Small intestine (tissue), 7 donors: ENCODE results near the gene DLX2. TPM values are rescaled to one million over a fixed set of nuclear protein-coding genes. Genes with fewer than 3 reads are reported as not detected.

Source experiments
- DNase-seq, 2 donors: peaks; one replicate each; pipeline versions ENCODE4 v3.0.0 to v3.0.0-alpha.2; 2013
- FAIRE-seq: peaks from 2 replicates; lab custom pipeline; 2012; peaks lifted over from hg19 to GRCh38; lab: Jason Lieb, UNC
- H3K27ac ChIP-seq, 3 donors: one replicate each; pipeline ENCODE4 v1.5.1; 2013; ENCODE audit warnings: low read length in 2 of 3, mild to moderate bottlenecking in 2 of 3, control low read depth in 1 of 3, inconsistent platforms in 1 of 3, low read depth in 1 of 3, moderate library complexity in 1 of 3
- H3K27me3 ChIP-seq, 3 donors: one replicate each; pipeline ENCODE4 v1.6.1; 2013; ENCODE audit warnings: low read length in 3 of 3, inconsistent platforms in 1 of 3; ENCODE audit not compliant: control insufficient read depth in 3 of 3, insufficient read depth in 3 of 3
- H3K36me3 ChIP-seq, 3 donors: one replicate each; pipeline ENCODE4 v1.6.1; 2013; ENCODE audit warnings: low read length in 3 of 3, inconsistent platforms in 1 of 3, low read depth in 1 of 3, mild to moderate bottlenecking in 1 of 3, moderate library complexity in 1 of 3; ENCODE audit not compliant: control insufficient read depth in 3 of 3, insufficient read depth in 2 of 3
- H3K4me1 ChIP-seq, 3 donors: one replicate each; pipeline ENCODE4 v1.6.1; 2013; ENCODE audit warnings: low read length in 2 of 3, inconsistent platforms in 1 of 3, low read depth in 1 of 3, mild to moderate bottlenecking in 1 of 3, moderate library complexity in 1 of 3; ENCODE audit not compliant: control insufficient read depth in 3 of 3, insufficient read depth in 2 of 3
- H3K4me3 ChIP-seq, 3 donors: one replicate each; pipeline ENCODE4 v1.5.1; 2013; ENCODE audit warnings: low read length in 3 of 3, control low read depth in 1 of 3, inconsistent platforms in 1 of 3, low read depth in 1 of 3, mild to moderate bottlenecking in 1 of 3, moderate library complexity in 1 of 3
- H3K9me3 ChIP-seq, 2 donors: one replicate each; pipeline ENCODE4 v1.6.1; 2013; ENCODE audit warnings: low read depth in 1 of 2, low read length in 1 of 2; ENCODE audit not compliant: control insufficient read depth in 2 of 2, insufficient read depth in 1 of 2
- WGBS, 3 donors: extraction: QIAGEN DNeasy Blood & Tissue Kit; methylation state at CpG; one replicate each; pipeline ENCODE4 v1.1.7; 2013; 5-methylcytosine and 5-hydroxymethylcytosine counted together
- polyA plus RNA-seq, 4 donors: library from polyadenylated mRNA; stranded (reverse) in 3 of 4; unstranded in 1 of 4; fragments of 200-250 nt in 3 of 4; fragments of 120-200 nt in 1 of 4; gene quantifications; one replicate each; pipeline versions ENCODE4 v1.2.1 to v1.2.3, GENCODE V29; 2013
- donor health status: healthy with polysubstance abuse.
- donor health status: control.
- donor health status: control.
- donor health status: Bipolar disorder and iron deficiency.
- donor health status: healthy.

DLX2 gene
- polyA plus RNA-seq, 4 donors, result 0.18 to 0.19 TPM; not detected in 2

- peaks cover 0 to 13% (median 0%) of the 10 kb centered on the region in 3 donors for H3K4me1 ChIP-seq
- peaks cover 3 to 72% (median 36%) of the 10 kb centered on the region in 3 donors for H3K27me3 ChIP-seq
- H3K9me3 ChIP-seq, result no peaks in the 10 kb centered on the region
- no peak overlapping the region for H3K27ac ChIP-seq
- H3K36me3 ChIP-seq, result no peaks in the 10 kb centered on the region
- DNase-seq, result peak; percentile 46 to 61
- FAIRE-seq, result no peak
- 40 to 56% (median 52%) methylated on average over 31 of the region's 31 CpGs for whole genome bisulfite sequencing, 3 donors
- H3K4me3 ChIP-seq, result no peak overlapping the region
Observed at GRCh38 chr2:172109988-172110811, 7.5 kb upstream of the DLX2 start.

- no peak overlapping the region for H3K4me3 ChIP-seq
- 41 to 65% (median 58%) methylated on average over 29 of the region's 29 CpGs for WGBS, 3 donors
- peaks cover 3 to 75% (median 36%) of the 10 kb centered on the region in 3 donors for H3K27me3 ChIP-seq
- no peak for FAIRE-seq
- no peaks in the 10 kb centered on the region for H3K36me3 ChIP-seq
- H3K4me1 ChIP-seq, result peaks cover 0 to 13% (median 0%) of the 10 kb centered on the region in 3 donors
- no peak overlapping the region for H3K27ac ChIP-seq
- H3K9me3 ChIP-seq, result no peaks in the 10 kb centered on the region
- no peak for DNase-seq
Observed at GRCh38 chr2:172109256-172109987, 6.7 kb upstream of the DLX2 start.

- no peak overlapping the region for H3K4me3 ChIP-seq
- H3K36me3 ChIP-seq, result no peaks in the 10 kb centered on the region
- DNase-seq (no peak), FAIRE-seq (no peak)
- H3K9me3 ChIP-seq, result no peaks in the 10 kb centered on the region
- no peak overlapping the region for H3K27ac ChIP-seq
- peaks cover 3 to 80% (median 38%) of the 10 kb centered on the region in 3 donors for H3K27me3 ChIP-seq
- H3K4me1 ChIP-seq, result peaks cover 0 to 13% (median 0%) of the 10 kb centered on the region in 3 donors
- WGBS, 3 donors, result 43 to 85% (median 78%) methylated on average over 8 of the region's 8 CpGs
Observed at GRCh38 chr2:172108587-172108930, 5.9 kb upstream of the DLX2 start.

- Histone ChIP-seq H3K4me3 (no peak overlapping the region), H3K9me3 (no peaks in the 10 kb centered on the region), H3K27me3 (peaks cover 3 to 83% (median 38%) of the 10 kb centered on the region in 3 donors), H3K4me1 (peaks cover 0 to 19% (median 1%) of the 10 kb centered on the region in 3 donors), H3K36me3 (no peaks in the 10 kb centered on the region), H3K27ac (no peak overlapping the region)
- WGBS, 3 donors, result 21 to 41% (median 34%) methylated on average over 51 of the region's 51 CpGs
- FAIRE-seq, result no peak
- peak in 1 of 2 donors; percentile 15 for DNase-seq
Observed at GRCh38 chr2:172107690-172108586, 5.2 kb upstream of the DLX2 start.

GRCh38 chr2:172106108-172106961 lies 3.6 kb upstream of the DLX2 start:
- DNase-seq (peak; percentile 29 to 54), FAIRE-seq (no peak)
- Histone ChIP-seq H3K36me3 (no peaks in the 10 kb centered on the region), H3K4me3 (peak overlapping the region in 1 of 3 donors; percentile 29), H3K27ac (no peak overlapping the region), H3K4me1 (peaks cover 0 to 34% (median 2%) of the 10 kb centered on the region in 3 donors), H3K27me3 (peaks cover 3 to 89% (median 49%) of the 10 kb centered on the region in 3 donors), H3K9me3 (no peaks in the 10 kb centered on the region)
- 4 to 7% (median 4%) methylated on average over 44 of the region's 44 CpGs for WGBS, 3 donors

GRCh38 chr2:172105471-172106107 lies 2.9 kb upstream of the DLX2 start:
- no peak overlapping the region for H3K4me3 ChIP-seq
- DNase-seq, result peak in 1 of 2 donors; percentile 13

More at GRCh38 chr2:172105471-172106107, 2.9 kb upstream of the DLX2 start:
- 12 to 19% (median 13%) methylated on average over 23 of the region's 23 CpGs for WGBS, 3 donors
- Histone ChIP-seq H3K4me1 (peaks cover 0 to 41% (median 2%) of the 10 kb centered on the region in 3 donors), H3K27ac (no peak overlapping the region), H3K36me3 (no peaks in the 10 kb centered on the region), H3K9me3 (no peaks in the 10 kb centered on the region), H3K27me3 (peaks cover 3 to 97% (median 56%) of the 10 kb centered on the region in 3 donors)
- no peak for FAIRE-seq
